GM12878 (cell line): ENCODE data around the gene ZNF652.

Source experiments
- IKZF1 ChIP-seq: fragments of 450-650 bp; conservative IDR thresholded peaks from 2 replicates; pipeline ENCODE4 v1.6.1; 2017; ENCODE audit warnings: antibody characterized with exemption, mild to moderate bottlenecking
- NR2C2 ChIP-seq: IDR thresholded peaks from 2 replicates; pipeline ENCODE4 v1.6.1; 2011; ENCODE audit warnings: borderline replicate concordance, low read depth; ENCODE audit not compliant: control insufficient read depth, insufficient read length
- TF ChIP-seq, protein P1 (sequence below), 3 experiments: IDR thresholded peaks in 2 of 3; conservative IDR thresholded peaks in 1 of 3; 2 replicates each; pipeline ENCODE4 v1.5.1; 2011; ENCODE audit warnings: low read depth in 3 of 3, low read length in 3 of 3, mild to moderate bottlenecking in 3 of 3, control low read depth in 2 of 3, moderate library complexity in 2 of 3, inconsistent platforms in 1 of 3, mixed read lengths in 1 of 3; ENCODE audit not compliant: control insufficient read depth in 2 of 3, insufficient read depth in 1 of 3; ENCODE audit errors: extremely low read depth in 1 of 3

DNA sequence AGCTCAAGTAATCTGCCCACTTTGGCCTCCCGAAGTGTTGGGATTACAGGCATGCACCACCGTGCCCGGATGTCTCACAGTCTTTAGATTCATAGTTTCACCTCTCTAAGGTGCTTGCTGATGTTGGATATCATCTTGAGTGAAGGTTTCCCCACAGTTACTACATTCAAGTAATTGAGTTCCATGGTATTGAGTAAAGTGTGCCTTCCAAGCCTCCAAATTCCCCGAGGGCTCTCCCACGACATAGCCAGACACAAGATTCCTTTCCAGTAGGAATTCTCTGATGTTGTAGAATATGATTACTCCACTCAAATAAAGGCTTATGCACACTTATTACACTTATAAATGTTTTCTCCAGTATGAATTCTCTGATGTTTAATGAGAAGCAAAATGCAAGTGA is 16.3 kb upstream of the ZNF652 start:
- TF ChIP-seq, protein P1, sequence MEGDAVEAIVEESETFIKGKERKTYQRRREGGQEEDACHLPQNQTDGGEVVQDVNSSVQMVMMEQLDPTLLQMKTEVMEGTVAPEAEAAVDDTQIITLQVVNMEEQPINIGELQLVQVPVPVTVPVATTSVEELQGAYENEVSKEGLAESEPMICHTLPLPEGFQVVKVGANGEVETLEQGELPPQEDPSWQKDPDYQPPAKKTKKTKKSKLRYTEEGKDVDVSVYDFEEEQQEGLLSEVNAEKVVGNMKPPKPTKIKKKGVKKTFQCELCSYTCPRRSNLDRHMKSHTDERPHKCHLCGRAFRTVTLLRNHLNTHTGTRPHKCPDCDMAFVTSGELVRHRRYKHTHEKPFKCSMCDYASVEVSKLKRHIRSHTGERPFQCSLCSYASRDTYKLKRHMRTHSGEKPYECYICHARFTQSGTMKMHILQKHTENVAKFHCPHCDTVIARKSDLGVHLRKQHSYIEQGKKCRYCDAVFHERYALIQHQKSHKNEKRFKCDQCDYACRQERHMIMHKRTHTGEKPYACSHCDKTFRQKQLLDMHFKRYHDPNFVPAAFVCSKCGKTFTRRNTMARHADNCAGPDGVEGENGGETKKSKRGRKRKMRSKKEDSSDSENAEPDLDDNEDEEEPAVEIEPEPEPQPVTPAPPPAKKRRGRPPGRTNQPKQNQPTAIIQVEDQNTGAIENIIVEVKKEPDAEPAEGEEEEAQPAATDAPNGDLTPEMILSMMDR (IDR thresholded peaks at IDR 0.05 in 2 of 3, conservative IDR thresholded peaks at IDR 0.05 in 1 of 3; ENCODE audit: control insufficient read depth in 2 of 3, extremely low read depth in 1 of 3, insufficient read depth in 1 of 3, low read depth in 3 of 3, low read length in 3 of 3): no peak
- TF ChIP-seq IKZF1 (no peak), NR2C2 (no peak)
